Renal cortex interstitium (tissue), 11 donors: Measurements from ENCODE around the gene AKT3. TPM values are rescaled to one million over a fixed set of nuclear protein-coding genes. Genes with fewer than 3 reads are reported as not detected.
"Not testable (repeated sequence)": the region's sequence is repeated elsewhere in the genome, so short reads cannot be mapped to it uniquely, and the experiment has no call there.

Experiments
- DNase-seq, 11 donors: peaks; one replicate each; pipeline ENCODE4 v3.0.0-alpha.2; 2013; ENCODE audit warnings: low read depth in 9 of 11, low spot score in 4 of 11; ENCODE audit errors: extremely low read depth in 1 of 11
- polyA plus RNA-seq, 3 donors: library from polyadenylated mRNA; unstranded; fragments of 120-200 nt; gene quantifications; one replicate each; pipeline ENCODE4 v1.2.1, GENCODE V29; 2013; ENCODE audit not compliant: insufficient read length in 3 of 3

AKT3 gene
- polyA plus RNA-seq, 3 donors = 20.9 to 31.9 (median 24.4) TPM

GRCh38 chr1:243662169-243662568, 187.9 kb downstream of the AKT3 start:
- not testable (repeated sequence) for DNase-seq

- no peak for DNase-seq
Observed at GRCh38 chr1:243658594-243659105, 191.4 kb downstream of the AKT3 start.

- DNase-seq = no peak
Observed at GRCh38 chr1:243657793-243658192, 192.2 kb downstream of the AKT3 start.

- not testable (repeated sequence) for DNase-seq
Observed at GRCh38 chr1:243649530-243649929, 200.5 kb downstream of the AKT3 start.

GRCh38 chr1:243646841-243647240, 203.2 kb downstream of the AKT3 start:
- no peak for DNase-seq

GRCh38 chr1:243645281-243645680, 204.8 kb downstream of the AKT3 start:
- DNase-seq = no peak

DNA sequence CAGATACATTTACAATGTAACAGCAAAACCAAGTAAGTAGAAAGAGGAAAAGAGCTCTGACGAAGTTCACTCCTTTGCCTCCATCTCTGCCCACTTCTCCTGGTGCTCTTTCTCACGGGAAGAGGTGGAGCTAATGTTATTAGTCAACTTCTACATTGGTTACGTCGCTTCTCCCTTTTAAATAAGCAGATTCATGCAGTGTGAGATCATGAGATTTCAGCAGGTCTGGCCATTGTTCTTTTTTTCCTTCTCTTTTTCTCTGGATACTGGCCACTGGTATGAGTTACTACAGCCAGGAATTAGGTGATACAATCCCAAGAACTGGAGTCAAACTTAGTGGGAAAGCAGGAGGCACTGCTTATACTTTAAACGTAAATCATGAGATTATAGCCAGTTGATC, 207.1 kb downstream of the AKT3 start:
- DNase-seq = no peak

GRCh38 chr1:243639027-243639658, 210.9 kb downstream of the AKT3 start:
- DNase-seq = no peak

DNA sequence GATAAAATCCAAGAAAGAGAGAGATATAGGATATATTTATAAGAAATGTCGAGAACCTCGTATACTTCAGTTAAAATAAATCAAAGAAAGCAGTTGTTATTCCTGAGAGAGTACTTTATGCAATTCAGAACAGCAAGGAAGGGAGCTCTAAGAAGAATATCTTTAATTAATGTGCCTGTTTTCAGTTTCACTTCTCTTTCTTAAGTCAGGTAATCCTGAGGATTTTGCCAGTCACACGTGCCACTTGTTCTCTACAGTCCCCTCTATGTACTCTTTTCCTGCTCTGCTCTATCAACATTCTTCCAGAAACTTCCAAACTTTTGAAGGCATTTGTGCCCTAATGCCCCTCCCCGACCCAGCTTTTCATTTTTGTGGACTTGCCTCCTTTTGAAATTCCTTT, 211.9 kb downstream of the AKT3 start:
- DNase-seq = no peak

DNA sequence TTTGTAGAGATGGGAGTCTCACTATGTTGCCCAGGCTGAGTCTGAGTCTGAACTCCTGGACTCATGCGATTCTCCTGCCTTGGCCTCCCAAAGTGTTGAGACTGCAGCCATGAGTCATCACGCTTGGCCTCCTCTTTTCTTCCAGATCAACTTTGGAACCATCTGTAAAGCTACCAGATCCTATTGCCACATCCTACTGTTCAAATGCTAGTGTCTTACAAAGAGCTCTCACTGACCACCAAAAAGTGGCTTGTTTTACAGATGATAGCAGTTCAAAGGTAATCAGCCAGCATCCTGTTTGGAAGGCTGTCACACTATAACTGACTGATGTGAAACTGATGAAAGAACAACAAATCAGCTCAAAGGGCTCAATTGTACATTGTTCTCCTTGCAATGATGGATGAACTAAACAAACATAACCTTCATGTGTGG, 221.6 kb downstream of the AKT3 start:
- DNase-seq = no peak

GRCh38 chr1:243623841-243624240, 226.2 kb downstream of the AKT3 start:
- no peak for DNase-seq

GRCh38 chr1:243621973-243622372, 228.1 kb downstream of the AKT3 start:
- no peak for DNase-seq

DNA sequence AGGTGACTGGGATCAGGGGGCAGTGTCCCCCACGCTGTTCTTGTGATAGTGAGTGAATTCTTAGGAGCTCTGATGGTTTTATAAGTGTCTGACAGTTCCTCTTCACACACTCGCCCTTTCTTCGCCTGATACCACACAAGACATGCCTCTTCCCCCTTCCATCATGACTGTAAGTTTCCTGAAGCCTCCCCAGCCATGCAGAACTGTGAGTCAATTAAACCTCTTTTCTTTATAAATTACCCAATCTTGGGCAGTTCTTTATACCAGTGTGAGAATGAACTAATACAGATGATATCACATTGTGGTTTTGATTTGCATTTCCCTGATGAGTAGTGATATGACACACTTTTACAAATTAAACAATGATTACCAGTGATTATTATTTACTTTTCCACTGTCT, 229.9 kb downstream of the AKT3 start:
- no peak for DNase-seq

- no peak for DNase-seq
Observed at GRCh38 chr1:243609698-243610097, 240.3 kb downstream of the AKT3 start.

DNA sequence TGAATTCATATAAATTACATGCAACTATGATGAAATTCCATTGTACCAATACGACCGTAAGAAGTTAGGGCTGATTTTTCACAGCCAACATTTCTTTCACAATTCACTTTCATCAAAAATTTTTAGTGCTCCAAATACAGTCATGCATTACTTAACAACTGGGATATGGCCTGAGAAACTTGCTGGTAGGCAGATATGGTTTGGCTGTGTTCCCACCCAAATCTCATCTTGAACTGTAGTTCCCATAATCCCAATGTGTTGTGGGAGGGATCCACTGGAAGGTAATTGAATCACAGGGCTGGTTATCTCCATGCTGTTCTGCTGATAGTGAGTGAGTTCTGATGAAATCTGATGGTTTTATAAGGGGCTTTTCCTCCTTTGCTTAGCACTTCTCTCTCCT, 244.4 kb downstream of the AKT3 start:
- DNase-seq = no peak

GRCh38 chr1:243601720-243602119, 248.3 kb downstream of the AKT3 start:
- DNase-seq = no peak

DNA sequence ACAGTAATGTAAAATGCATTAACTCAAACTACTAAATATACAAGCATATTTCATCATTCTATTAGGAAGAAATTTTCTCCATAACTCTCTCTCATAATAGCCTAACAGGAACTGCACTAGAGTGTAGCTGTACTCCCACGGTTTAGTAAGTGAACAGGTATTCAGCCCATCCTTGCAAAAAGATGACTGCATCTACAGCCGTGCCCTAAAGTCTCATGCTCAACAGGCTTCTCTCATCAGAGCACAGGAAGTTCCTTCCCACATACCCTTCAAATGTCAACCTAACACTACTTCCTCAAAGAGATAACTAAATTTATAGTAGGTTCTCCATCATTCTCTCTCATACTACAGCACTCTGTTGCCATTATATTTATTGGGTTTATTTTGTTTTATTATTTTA, 251.6 kb downstream of the AKT3 start:
- no peak for DNase-seq

- DNase-seq = no peak
Observed at GRCh38 chr1:243597383-243597782, 252.7 kb downstream of the AKT3 start.

- DNase-seq = no peak
Observed at GRCh38 chr1:243596431-243597062, 253.5 kb downstream of the AKT3 start.

DNA sequence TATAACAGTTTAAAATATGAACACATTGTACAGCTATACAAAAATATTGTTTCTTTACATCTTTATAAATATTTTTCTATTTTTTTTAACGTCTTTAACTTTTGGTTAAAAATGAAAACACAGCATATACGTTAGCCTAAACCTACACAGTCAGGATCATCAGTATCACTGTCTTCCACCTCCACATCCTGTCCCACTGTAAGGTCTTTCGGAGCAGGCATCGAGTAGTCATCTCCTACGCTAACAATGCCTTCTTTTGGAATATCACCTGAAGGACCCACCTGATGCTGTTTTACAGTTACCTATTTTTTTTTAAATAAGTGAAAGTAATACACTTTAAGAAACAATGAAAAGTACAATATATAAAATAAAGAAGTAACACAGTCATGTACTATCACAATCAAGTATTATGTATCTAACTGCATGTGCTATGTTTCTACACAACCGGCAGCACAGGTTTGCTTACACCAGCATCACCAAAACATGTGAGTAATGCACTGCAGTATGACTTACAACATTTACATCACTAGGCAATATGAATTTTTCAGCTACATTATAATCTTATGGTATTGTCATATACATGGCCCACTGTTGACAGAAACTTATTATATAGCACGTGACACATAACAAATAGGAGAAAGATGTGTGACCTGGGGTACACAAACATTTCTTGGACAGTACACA, 254.4 kb downstream of the AKT3 start:
- DNase-seq = no peak
